ENCODE data around the gene FLNC. TPM values are rescaled to one million over a fixed set of nuclear protein-coding genes. Genes with fewer than 3 reads are reported as not detected.

The FLNC gene
- total and polyA plus RNA-seq, 2 donors (not counting 3 experiments of a cell fraction or from before 2014, with no cell fraction given) = 19.5 to 81.9 TPM

DNA sequence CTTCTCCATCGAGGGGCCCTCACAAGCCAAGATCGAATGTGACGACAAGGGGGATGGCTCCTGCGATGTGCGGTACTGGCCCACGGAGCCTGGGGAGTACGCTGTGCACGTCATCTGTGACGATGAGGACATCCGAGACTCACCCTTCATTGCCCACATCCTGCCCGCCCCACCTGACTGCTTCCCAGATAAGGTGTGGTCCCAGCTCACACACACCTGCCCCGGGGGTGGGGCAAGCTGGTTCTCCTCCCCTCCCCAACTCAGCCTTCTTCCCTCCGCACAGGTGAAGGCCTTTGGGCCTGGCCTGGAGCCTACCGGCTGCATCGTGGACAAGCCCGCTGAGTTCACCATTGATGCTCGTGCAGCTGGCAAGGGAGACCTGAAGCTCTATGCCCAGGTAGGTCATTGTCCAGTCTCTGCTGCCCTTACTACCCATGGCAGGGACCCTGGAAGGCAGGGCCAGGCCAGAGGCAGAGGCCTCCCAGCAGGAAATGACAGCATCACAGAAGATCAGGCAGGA lies 11.0 kb downstream of the FLNC start:
- CTCF ChIA-PET = interaction anchor here (0.7 to 1.6 kb wide), 3 partner anchors 12 to 107 kb away, joined by 3 to 6 read pairs (median 3); no protein-coding TSS in a partner anchor
- H3K9ac ChIP-seq (replicated peaks; ENCODE audit: extremely low read depth, insufficient read depth, low read length) = no peak overlapping the region

More for the DNA sequence above, 11.0 kb downstream of the FLNC start:
- DNase-seq (ENCODE audit: low read depth, low spot score) (no peak), FAIRE-seq (no peak)
- Histone ChIP-seq H3K9me3 (replicated peaks; ENCODE audit: control insufficient read depth, insufficient read depth, low read length) (no peaks in the 10 kb centered on the region), H3K4me2 (ENCODE audit: insufficient read depth, low read length) (no peak overlapping the region), H3K36me3 (ENCODE audit: control insufficient read depth in 2 of 2, extremely low read depth in 1 of 2, insufficient read depth in 2 of 2, low read length in 2 of 2) (peaks cover 9 to 80% of the 10 kb centered on the region in 2 experiments), H3K4me1 (ENCODE audit: control insufficient read depth, extremely low read depth, insufficient read depth, low read length) (no peaks in the 10 kb centered on the region), H2AFZ (ENCODE audit: low read depth, low read length) (no peak overlapping the region), H3K9me1 (replicated peaks; ENCODE audit: control insufficient read depth, extremely low read depth, insufficient read depth, low read length) (no peaks in the 10 kb centered on the region), H4K20me1 (replicated peaks; ENCODE audit: control insufficient read depth, extremely low read depth, insufficient read depth, low read length) (no peaks in the 10 kb centered on the region), H3K27ac (ENCODE audit: insufficient read depth, low read depth, low read length) (no peak overlapping the region), H3K79me2 (ENCODE audit: control insufficient read depth, insufficient read depth, low read length) (no peaks in the 10 kb centered on the region), H3K4me3 (replicated peaks in 1 of 3; ENCODE audit: insufficient read depth in 1 of 3, low read depth in 1 of 3, low read length in 3 of 3) (no peak overlapping the region), H3K27me3 (ENCODE audit: control insufficient read depth in 2 of 2, insufficient read depth in 2 of 2, low read length in 2 of 2) (no peaks in the 10 kb centered on the region)
- intact Hi-C loops (cut with micrococcal nuclease) = no loop called here
- no TSS peak for BruUV-seq (replicated peaks)
- dilution Hi-C loops (cut with MboI; ENCODE audit: extremely low pct_ligation_motif_present, low sequenced_read_pairs) = no loop called here
- POLR2A ChIA-PET = no interaction called here
- TF ChIP-seq JUN (IDR thresholded peaks at IDR 0.05; ENCODE audit: borderline replicate concordance, insufficient read depth, insufficient read length, low read depth) (no peak), POLR2AphosphoS5 (IDR thresholded peaks at IDR 0.05; ENCODE audit: insufficient read depth, low read depth, low read length) (no peak), MYC (IDR thresholded peaks at IDR 0.05; ENCODE audit: low read depth, low read length) (no peak), GATA2 (IDR thresholded peaks at IDR 0.05; ENCODE audit: insufficient read depth, insufficient read length, low read depth, low read length) (no peak), FOS (IDR thresholded peaks at IDR 0.05; ENCODE audit: borderline replicate concordance, insufficient read depth, low read length) (no peak), POLR2A (IDR thresholded peaks at IDR 0.05; ENCODE audit: low read depth, low read length) (no peak), EZH2 (IDR thresholded peaks at IDR 0.05; ENCODE audit: borderline replicate concordance, low read depth, low read length, severe bottlenecking) (no peak)
- TF ChIP-seq, protein P1, sequence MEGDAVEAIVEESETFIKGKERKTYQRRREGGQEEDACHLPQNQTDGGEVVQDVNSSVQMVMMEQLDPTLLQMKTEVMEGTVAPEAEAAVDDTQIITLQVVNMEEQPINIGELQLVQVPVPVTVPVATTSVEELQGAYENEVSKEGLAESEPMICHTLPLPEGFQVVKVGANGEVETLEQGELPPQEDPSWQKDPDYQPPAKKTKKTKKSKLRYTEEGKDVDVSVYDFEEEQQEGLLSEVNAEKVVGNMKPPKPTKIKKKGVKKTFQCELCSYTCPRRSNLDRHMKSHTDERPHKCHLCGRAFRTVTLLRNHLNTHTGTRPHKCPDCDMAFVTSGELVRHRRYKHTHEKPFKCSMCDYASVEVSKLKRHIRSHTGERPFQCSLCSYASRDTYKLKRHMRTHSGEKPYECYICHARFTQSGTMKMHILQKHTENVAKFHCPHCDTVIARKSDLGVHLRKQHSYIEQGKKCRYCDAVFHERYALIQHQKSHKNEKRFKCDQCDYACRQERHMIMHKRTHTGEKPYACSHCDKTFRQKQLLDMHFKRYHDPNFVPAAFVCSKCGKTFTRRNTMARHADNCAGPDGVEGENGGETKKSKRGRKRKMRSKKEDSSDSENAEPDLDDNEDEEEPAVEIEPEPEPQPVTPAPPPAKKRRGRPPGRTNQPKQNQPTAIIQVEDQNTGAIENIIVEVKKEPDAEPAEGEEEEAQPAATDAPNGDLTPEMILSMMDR (IDR thresholded peaks at IDR 0.05; ENCODE audit: extremely low read depth in 1 of 2, insufficient read depth in 1 of 2, low read depth in 1 of 2, low read length in 2 of 2) = no peak
- TF ChIP-seq, protein P2, sequence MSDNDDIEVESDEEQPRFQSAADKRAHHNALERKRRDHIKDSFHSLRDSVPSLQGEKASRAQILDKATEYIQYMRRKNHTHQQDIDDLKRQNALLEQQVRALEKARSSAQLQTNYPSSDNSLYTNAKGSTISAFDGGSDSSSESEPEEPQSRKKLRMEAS (IDR thresholded peaks at IDR 0.05; ENCODE audit: insufficient read depth, insufficient read length) = no peak

Measured in endothelial cell of umbilical vein (primary cell).